GM20000 (cell line): ENCODE data around the gene TNNC1.
A peak's percentile ranks its signal among the peaks of the same experiment; 100 is the strongest.

Source experiments
- DNase-seq: peaks from one replicate; pipeline ENCODE4 v3.0.0; 2012; ENCODE audit warnings: low spot score
- CTCF ChIP-seq: IDR thresholded peaks from 2 replicates; pipeline ENCODE4 v1.5.1; 2012; ENCODE audit warnings: mild to moderate bottlenecking, control low read depth; ENCODE audit errors: extremely low read depth, missing control alignments

The TNNC1 gene

GRCh38 chr3:52431459-52432223 lies 22.2 kb downstream of the TNNC1 start:
- DNase-seq = no peak
- TF ChIP-seq CTCF = no peak

- no peak for TF ChIP-seq CTCF
- no peak for DNase-seq
Measured at GRCh38 chr3:52430416-52430810, 23.4 kb downstream of the TNNC1 start.

- no peak for TF ChIP-seq CTCF
- no peak for DNase-seq
Measured at GRCh38 chr3:52429779-52430415, 23.9 kb downstream of the TNNC1 start.

GRCh38 chr3:52429031-52429430 lies 24.8 kb downstream of the TNNC1 start:
- no peak for TF ChIP-seq CTCF
- no peak for DNase-seq

- DNase-seq = peak; percentile 57
- peak; percentile 69 for TF ChIP-seq CTCF
Measured at GRCh38 chr3:52428151-52429005, 25.5 kb downstream of the TNNC1 start.

GRCh38 chr3:52423173-52423572 lies 30.7 kb downstream of the TNNC1 start:
- DNase-seq = no peak
- TF ChIP-seq CTCF = no peak

- no peak for DNase-seq
Measured at GRCh38 chr3:52422669-52423068, 31.2 kb downstream of the TNNC1 start.

More at GRCh38 chr3:52422669-52423068, 31.2 kb downstream of the TNNC1 start:
- no peak for TF ChIP-seq CTCF
